Muscle of arm (tissue), 12 donors: Measurements from ENCODE around the gene SLC13A3. TPM values are rescaled to one million over a fixed set of nuclear protein-coding genes. Genes with fewer than 3 reads are reported as not detected.

Experiments used
- DNase-seq: peaks from one replicate; pipeline ENCODE4 v3.0.0-alpha.2; 2013
- polyA plus RNA-seq, 12 donors: library from polyadenylated mRNA; unstranded; fragments of 120-200 nt; gene quantifications; one replicate each; pipeline ENCODE4 v1.2.1, GENCODE V29; 2013; ENCODE audit not compliant: insufficient read length in 12 of 12

Gene SLC13A3
- polyA plus RNA-seq, 12 donors = 2.4 to 4.7 (median 3.3) TPM; not detected in 2

GRCh38 chr20:46637427-46638133 is 13.7 kb downstream of the SLC13A3 start:
- no peak for DNase-seq

- no peak for DNase-seq
Observed at GRCh38 chr20:46637020-46637419, 14.2 kb downstream of the SLC13A3 start.

- no peak for DNase-seq
Observed at GRCh38 chr20:46636514-46636913, 14.7 kb downstream of the SLC13A3 start.

- DNase-seq = no peak
Observed at GRCh38 chr20:46635514-46636136, 15.6 kb downstream of the SLC13A3 start.

GRCh38 chr20:46634528-46634927 is 16.7 kb downstream of the SLC13A3 start:
- DNase-seq = no peak

- DNase-seq = no peak
Observed at GRCh38 chr20:46631874-46632446, 19.3 kb downstream of the SLC13A3 start.

- DNase-seq = no peak
Observed at GRCh38 chr20:46631212-46631869, 19.9 kb downstream of the SLC13A3 start.

GRCh38 chr20:46630306-46630705 is 21.0 kb downstream of the SLC13A3 start:
- DNase-seq = no peak

- DNase-seq = no peak
Observed at GRCh38 chr20:46629341-46629740, 21.9 kb downstream of the SLC13A3 start.

- DNase-seq = no peak
Observed at GRCh38 chr20:46627234-46627633, 24.0 kb downstream of the SLC13A3 start.

- DNase-seq = no peak
Observed at GRCh38 chr20:46626758-46627157, 24.5 kb downstream of the SLC13A3 start.

- no peak for DNase-seq
Observed at GRCh38 chr20:46625875-46626373, 25.3 kb downstream of the SLC13A3 start.

- DNase-seq = no peak
Observed at GRCh38 chr20:46624946-46625345, 26.3 kb downstream of the SLC13A3 start.

GRCh38 chr20:46622165-46622564 is 29.1 kb downstream of the SLC13A3 start:
- no peak for DNase-seq

GRCh38 chr20:46621492-46621891 is 29.8 kb downstream of the SLC13A3 start:
- no peak for DNase-seq

- no peak for DNase-seq
Observed at GRCh38 chr20:46619445-46619844, 31.8 kb downstream of the SLC13A3 start.

GRCh38 chr20:46618316-46619100 is 32.8 kb downstream of the SLC13A3 start:
- DNase-seq = no peak

GRCh38 chr20:46614503-46614902 is 36.8 kb downstream of the SLC13A3 start:
- DNase-seq = no peak

GRCh38 chr20:46610145-46610544 is 41.1 kb downstream of the SLC13A3 start:
- no peak for DNase-seq

GRCh38 chr20:46609043-46609442 is 42.2 kb downstream of the SLC13A3 start:
- DNase-seq = no peak

GRCh38 chr20:46607849-46608497 is 43.3 kb downstream of the SLC13A3 start:
- DNase-seq = no peak
